ENCODE measurements around the gene ITPA. TPM values are rescaled to one million over a fixed set of nuclear protein-coding genes. Genes with fewer than 3 reads are reported as not detected.

ITPA gene
- total RNA-seq, 1 experiment from 2014 or later: 77.3 TPM

DNA sequence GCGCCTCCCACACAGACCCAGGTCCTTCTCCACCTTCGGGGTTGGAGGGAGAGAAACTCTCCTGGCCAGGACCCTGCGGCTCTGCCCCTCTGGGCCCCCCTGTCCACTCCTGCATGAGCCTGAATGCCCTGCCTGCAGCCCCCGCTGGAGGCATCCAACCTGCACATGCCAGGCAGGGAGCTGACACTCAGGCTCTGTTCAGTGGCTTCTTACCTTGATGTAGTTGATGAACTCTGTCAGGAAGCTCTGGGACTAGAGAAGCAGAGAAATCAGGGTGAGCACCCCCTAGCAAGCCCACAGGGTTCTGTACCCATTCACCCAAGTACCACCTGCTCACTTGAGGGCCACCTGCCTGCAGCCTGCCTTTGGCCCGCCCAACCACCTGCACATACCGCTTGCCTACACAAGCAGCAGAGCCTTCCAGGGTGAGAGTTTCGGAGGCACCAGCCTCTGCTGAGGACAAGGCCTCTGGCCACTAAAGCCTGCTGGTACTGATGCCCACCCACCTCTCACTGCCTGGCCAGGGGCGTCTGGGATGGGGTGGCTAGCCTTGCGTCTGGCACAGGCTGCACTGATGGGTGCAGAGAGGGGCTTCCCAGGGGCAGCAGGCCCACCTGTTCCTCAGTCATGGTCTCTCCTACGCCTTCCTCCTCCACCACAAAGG, 14.5 kb upstream of the ITPA start:
- Histone ChIP-seq H3K27ac (ENCODE audit: low read depth, low read length) (no peak overlapping the region), H3K79me2 (ENCODE audit: insufficient read depth, low read length) (no peaks in the 10 kb centered on the region), H3K4me2 (ENCODE audit: low read length) (no peak overlapping the region), H3K9ac (ENCODE audit: low read length) (no peak overlapping the region), H3K9me2 (ENCODE audit: insufficient read depth) (no peaks in the 10 kb centered on the region), H2AFZ (ENCODE audit: low read depth, low read length, poor library complexity, severe bottlenecking) (no peak overlapping the region), H3K9me3 (ENCODE audit: control insufficient read depth in 1 of 2, insufficient read depth in 1 of 2, low read depth in 1 of 2, low read length in 2 of 2) (no peaks in the 10 kb centered on the region), H3K4me3 (replicated peaks in 1 of 2; ENCODE audit: low read depth in 1 of 2, low read length in 2 of 2) (no peak overlapping the region), H4K20me1 (ENCODE audit: insufficient read depth) (no peaks in the 10 kb centered on the region), H3K27me3 (ENCODE audit: insufficient read depth, low read length) (no peaks in the 10 kb centered on the region), H3K4me1 (ENCODE audit: control insufficient read depth in 1 of 2, insufficient read depth in 2 of 2, low read length in 2 of 2) (no peaks in the 10 kb centered on the region), H3K36me3 (ENCODE audit: control insufficient read depth in 1 of 2, insufficient read depth in 2 of 2, low read length in 2 of 2) (peaks cover 33 to 44% of the 10 kb centered on the region in 2 experiments; a peak in 3 of 4 replicates)
- no peak for DNase-seq (ENCODE audit: low read depth, low spot score)
- ChIA-PET CTCF (no interaction called here), POLR2A (no interaction called here), RAD21 (ENCODE audit: low non-redundant PET in 1 of 2, low total read pairs in 2 of 2, uncharacterized antibody in 2 of 2, unreplicated experiment in 2 of 2) (no interaction called here)
- intact Hi-C loops (cut with micrococcal nuclease): no loop called here
- no TSS peak for BruUV-seq (replicated peaks)
- ATAC-seq: no peak
- no peak for TF ChIP-seq FOSL1 (IDR thresholded peaks at IDR 0.05; ENCODE audit: low read depth)
- TF ChIP-seq JUND (IDR thresholded peaks at IDR 0.05): no peak
- no peak for TF ChIP-seq CBX3 (IDR thresholded peaks at IDR 0.05; ENCODE audit: low read depth)
- no peak for TF ChIP-seq RAD21 (IDR thresholded peaks at IDR 0.05; ENCODE audit: low read depth)
- TF ChIP-seq, protein P1, sequence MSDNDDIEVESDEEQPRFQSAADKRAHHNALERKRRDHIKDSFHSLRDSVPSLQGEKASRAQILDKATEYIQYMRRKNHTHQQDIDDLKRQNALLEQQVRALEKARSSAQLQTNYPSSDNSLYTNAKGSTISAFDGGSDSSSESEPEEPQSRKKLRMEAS (IDR thresholded peaks at IDR 0.05): no peak
- TF ChIP-seq SRF (IDR thresholded peaks at IDR 0.05; ENCODE audit: low read depth): no peak
- TF ChIP-seq, protein P2, sequence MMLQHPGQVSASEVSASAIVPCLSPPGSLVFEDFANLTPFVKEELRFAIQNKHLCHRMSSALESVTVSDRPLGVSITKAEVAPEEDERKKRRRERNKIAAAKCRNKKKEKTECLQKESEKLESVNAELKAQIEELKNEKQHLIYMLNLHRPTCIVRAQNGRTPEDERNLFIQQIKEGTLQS (IDR thresholded peaks at IDR 0.05): no peak
- TF ChIP-seq YY1 (IDR thresholded peaks at IDR 0.05; ENCODE audit: extremely low read depth, insufficient replicate concordance, low read depth, low read length): no peak
- TF ChIP-seq, protein P3, sequence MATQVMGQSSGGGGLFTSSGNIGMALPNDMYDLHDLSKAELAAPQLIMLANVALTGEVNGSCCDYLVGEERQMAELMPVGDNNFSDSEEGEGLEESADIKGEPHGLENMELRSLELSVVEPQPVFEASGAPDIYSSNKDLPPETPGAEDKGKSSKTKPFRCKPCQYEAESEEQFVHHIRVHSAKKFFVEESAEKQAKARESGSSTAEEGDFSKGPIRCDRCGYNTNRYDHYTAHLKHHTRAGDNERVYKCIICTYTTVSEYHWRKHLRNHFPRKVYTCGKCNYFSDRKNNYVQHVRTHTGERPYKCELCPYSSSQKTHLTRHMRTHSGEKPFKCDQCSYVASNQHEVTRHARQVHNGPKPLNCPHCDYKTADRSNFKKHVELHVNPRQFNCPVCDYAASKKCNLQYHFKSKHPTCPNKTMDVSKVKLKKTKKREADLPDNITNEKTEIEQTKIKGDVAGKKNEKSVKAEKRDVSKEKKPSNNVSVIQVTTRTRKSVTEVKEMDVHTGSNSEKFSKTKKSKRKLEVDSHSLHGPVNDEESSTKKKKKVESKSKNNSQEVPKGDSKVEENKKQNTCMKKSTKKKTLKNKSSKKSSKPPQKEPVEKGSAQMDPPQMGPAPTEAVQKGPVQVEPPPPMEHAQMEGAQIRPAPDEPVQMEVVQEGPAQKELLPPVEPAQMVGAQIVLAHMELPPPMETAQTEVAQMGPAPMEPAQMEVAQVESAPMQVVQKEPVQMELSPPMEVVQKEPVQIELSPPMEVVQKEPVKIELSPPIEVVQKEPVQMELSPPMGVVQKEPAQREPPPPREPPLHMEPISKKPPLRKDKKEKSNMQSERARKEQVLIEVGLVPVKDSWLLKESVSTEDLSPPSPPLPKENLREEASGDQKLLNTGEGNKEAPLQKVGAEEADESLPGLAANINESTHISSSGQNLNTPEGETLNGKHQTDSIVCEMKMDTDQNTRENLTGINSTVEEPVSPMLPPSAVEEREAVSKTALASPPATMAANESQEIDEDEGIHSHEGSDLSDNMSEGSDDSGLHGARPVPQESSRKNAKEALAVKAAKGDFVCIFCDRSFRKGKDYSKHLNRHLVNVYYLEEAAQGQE (IDR thresholded peaks at IDR 0.05; ENCODE audit: low read depth): no peak
- TF ChIP-seq, protein P4, sequence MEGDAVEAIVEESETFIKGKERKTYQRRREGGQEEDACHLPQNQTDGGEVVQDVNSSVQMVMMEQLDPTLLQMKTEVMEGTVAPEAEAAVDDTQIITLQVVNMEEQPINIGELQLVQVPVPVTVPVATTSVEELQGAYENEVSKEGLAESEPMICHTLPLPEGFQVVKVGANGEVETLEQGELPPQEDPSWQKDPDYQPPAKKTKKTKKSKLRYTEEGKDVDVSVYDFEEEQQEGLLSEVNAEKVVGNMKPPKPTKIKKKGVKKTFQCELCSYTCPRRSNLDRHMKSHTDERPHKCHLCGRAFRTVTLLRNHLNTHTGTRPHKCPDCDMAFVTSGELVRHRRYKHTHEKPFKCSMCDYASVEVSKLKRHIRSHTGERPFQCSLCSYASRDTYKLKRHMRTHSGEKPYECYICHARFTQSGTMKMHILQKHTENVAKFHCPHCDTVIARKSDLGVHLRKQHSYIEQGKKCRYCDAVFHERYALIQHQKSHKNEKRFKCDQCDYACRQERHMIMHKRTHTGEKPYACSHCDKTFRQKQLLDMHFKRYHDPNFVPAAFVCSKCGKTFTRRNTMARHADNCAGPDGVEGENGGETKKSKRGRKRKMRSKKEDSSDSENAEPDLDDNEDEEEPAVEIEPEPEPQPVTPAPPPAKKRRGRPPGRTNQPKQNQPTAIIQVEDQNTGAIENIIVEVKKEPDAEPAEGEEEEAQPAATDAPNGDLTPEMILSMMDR (IDR thresholded peaks at IDR 0.05 in 2 of 3, conservative IDR thresholded peaks at IDR 0.05 in 1 of 3; ENCODE audit: borderline replicate concordance in 1 of 3, insufficient read depth in 1 of 3, low read depth in 2 of 3, low read length in 2 of 3): no peak
- TF ChIP-seq SIN3A (IDR thresholded peaks at IDR 0.05; ENCODE audit: low read depth): no peak
- TF ChIP-seq ZNF274 (IDR thresholded peaks at IDR 0.05; ENCODE audit: low read depth, low read length): no peak
- no peak for TF ChIP-seq CEBPB (IDR thresholded peaks at IDR 0.05; ENCODE audit: low read depth)
- TF ChIP-seq TCF7L2 (IDR thresholded peaks at IDR 0.05; ENCODE audit: borderline replicate concordance, extremely low read depth, insufficient read depth, insufficient read length): no peak
- no peak for TF ChIP-seq EZH2 (IDR thresholded peaks at IDR 0.05)
- no peak for TF ChIP-seq POLR2A (IDR thresholded peaks at IDR 0.05; ENCODE audit: borderline replicate concordance, extremely low read depth, insufficient read depth, insufficient read length)
- TF ChIP-seq EZH2phosphoT487 (IDR thresholded peaks at IDR 0.05; ENCODE audit: borderline replicate concordance): no peak

Data from HCT116 (cell line).